ENCODE data around the gene LGALS4.
"Not testable (repeated sequence)": the region's sequence is repeated elsewhere in the genome, so short reads cannot be mapped to it uniquely, and the experiment has no call there.

The LGALS4 gene

DNA sequence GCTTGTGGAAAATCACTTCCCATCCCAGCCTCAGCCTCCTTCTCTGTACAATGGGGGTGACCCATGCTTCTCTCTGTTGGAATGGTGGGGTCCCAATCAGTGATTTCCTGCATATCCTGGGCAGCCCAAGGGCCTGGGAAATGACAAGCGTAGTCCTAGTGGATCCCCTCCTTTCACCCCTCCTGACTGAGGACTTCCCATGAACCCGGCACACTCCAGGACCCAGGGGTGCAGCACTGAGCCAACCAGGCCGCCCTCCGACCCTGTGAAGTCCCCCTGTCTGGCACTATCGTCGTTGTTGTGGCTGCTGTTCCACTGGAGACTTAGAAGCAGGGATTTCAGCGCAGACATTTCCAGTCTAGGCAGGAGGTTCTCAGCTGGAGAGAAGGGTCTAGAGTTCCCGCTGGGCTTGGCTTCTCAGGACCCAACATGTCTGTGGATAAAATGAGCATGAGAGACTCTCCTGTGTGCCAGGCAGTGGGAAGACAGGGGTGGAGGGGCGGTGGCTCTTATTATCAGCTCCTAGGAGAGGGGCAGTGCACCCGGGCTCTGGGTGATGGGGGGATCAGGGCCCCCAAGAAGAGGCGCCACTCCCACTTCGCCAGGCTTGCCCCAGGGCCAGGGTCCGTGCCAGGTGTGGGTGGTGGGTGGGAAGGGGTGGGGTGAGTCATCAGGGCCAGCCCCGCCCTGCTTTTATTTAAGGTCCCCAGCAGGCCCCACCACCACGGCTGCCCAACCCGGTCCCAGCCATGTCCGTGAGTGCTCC is 24.1 kb downstream of the LGALS4 start, which contains the start of gene LGALS7B:
Gene LGALS7B, plus strand, starts transcription at position 723 of the 766 bp plus-strand sequence. Its CDS starts 27 bp downstream, at position 750.
- Histone ChIP-seq H3K36me3 (ENCODE audit: control insufficient read depth in 5 of 5, insufficient read depth in 5 of 5, low read length in 5 of 5) (no peaks in the 10 kb centered on the region), H3K27me3 (ENCODE audit: control insufficient read depth in 5 of 5, insufficient read depth in 4 of 5, low read length in 5 of 5) (no peaks in the 10 kb centered on the region), H3K9ac (ENCODE audit: low read length in 5 of 5) (no peak within 1 kb of the TSS), H3K4me1 (ENCODE audit: control insufficient read depth in 5 of 5, insufficient read depth in 5 of 5, low read length in 5 of 5) (peaks cover 0 to 8% (median 6%) of the 10 kb centered on the region in 5 donors), H3K27ac (ENCODE audit: low read depth, low read length) (no peak within 1 kb of the TSS), H3K9me3 (ENCODE audit: control insufficient read depth in 5 of 5, low read length in 5 of 5) (no peaks in the 10 kb centered on the region), H3K4me3 (ENCODE audit: low read depth in 1 of 5, low read length in 5 of 5) (no peak within 1 kb of the TSS)

- no peak overlapping the region for H3K27ac ChIP-seq (ENCODE audit: low read depth, low read length)
- no peaks in the 10 kb centered on the region for H3K4me1 ChIP-seq (ENCODE audit: control insufficient read depth in 5 of 5, insufficient read depth in 5 of 5, low read length in 5 of 5)
- H3K4me3 ChIP-seq (ENCODE audit: low read depth in 1 of 5, low read length in 5 of 5), result no peak overlapping the region
- H3K27me3 ChIP-seq (ENCODE audit: control insufficient read depth in 5 of 5, insufficient read depth in 4 of 5, low read length in 5 of 5), result peaks cover 0 to 1% (median 0%) of the 10 kb centered on the region in 5 donors
- H3K9ac ChIP-seq (ENCODE audit: low read length in 5 of 5), result no peak overlapping the region
- no peaks in the 10 kb centered on the region for H3K9me3 ChIP-seq (ENCODE audit: control insufficient read depth in 5 of 5, low read length in 5 of 5)
- no peaks in the 10 kb centered on the region for H3K36me3 ChIP-seq (ENCODE audit: control insufficient read depth in 5 of 5, insufficient read depth in 5 of 5, low read length in 5 of 5)
These were observed 26.0 kb downstream of the LGALS4 start for GRCh38 chr19:38786572-38787265.

DNA sequence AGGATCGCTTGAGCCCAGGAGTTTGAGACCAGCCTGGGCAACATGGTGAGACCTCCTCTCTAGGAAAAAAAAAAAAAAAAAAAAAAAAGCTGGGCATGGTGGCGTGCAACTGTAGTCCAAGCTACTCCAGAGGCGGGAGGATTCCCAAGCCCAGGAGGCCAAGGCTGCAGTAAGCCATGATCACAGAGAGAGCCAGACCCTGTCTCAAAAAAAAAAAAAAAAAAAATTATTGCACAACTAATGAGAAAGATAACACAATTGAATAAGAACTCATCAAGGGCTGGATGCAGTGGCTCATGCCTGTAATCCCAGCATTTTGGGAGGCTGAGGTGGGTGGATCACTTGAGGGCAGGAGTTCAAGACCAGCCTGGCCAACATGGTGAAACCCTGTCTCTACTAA is 26.7 kb downstream of the LGALS4 start:
- H3K4me1 ChIP-seq (ENCODE audit: control insufficient read depth in 5 of 5, insufficient read depth in 5 of 5, low read length in 5 of 5); H3K4me3 ChIP-seq (ENCODE audit: low read depth in 1 of 5, low read length in 5 of 5); H3K9me3 ChIP-seq (ENCODE audit: control insufficient read depth in 5 of 5, low read length in 5 of 5); H3K27me3 ChIP-seq (ENCODE audit: control insufficient read depth in 5 of 5, insufficient read depth in 4 of 5, low read length in 5 of 5); H3K27ac ChIP-seq (ENCODE audit: low read depth, low read length); H3K36me3 ChIP-seq (ENCODE audit: control insufficient read depth in 5 of 5, insufficient read depth in 5 of 5, low read length in 5 of 5); H3K9ac ChIP-seq (ENCODE audit: low read length in 5 of 5): not testable (repeated sequence)

DNA sequence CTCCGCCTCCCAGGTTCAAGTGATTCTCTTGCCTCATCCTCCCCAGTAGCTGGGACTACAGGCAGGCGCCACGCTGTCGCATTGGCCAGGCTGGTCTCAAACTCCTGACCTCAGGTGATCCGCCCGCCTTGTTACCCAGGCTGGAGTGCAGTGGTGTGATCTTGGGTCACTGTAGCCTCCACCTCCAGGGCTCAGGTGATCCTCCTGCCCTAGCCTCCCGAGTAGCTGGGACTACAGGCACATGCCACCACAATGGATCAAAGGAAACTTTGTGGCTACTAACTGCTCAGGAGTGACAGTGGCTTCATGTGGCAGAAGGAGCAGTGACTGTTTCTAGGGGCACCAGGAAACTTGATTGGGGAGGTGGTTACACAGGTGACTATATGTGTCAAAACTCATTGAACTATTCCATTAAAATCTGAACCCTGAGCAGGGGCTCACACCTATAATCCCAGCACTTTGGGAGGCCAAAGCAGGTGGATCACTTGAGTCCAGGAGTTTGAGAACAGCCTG is 27.5 kb downstream of the LGALS4 start:
- Histone ChIP-seq H3K36me3 (ENCODE audit: control insufficient read depth in 5 of 5, insufficient read depth in 5 of 5, low read length in 5 of 5) (no peaks in the 10 kb centered on the region), H3K9me3 (ENCODE audit: control insufficient read depth in 5 of 5, low read length in 5 of 5) (no peaks in the 10 kb centered on the region), H3K4me1 (ENCODE audit: control insufficient read depth in 5 of 5, insufficient read depth in 5 of 5, low read length in 5 of 5) (no peaks in the 10 kb centered on the region), H3K27ac (ENCODE audit: low read depth, low read length) (no peak overlapping the region), H3K4me3 (ENCODE audit: low read depth in 1 of 5, low read length in 5 of 5) (no peak overlapping the region), H3K27me3 (ENCODE audit: control insufficient read depth in 5 of 5, insufficient read depth in 4 of 5, low read length in 5 of 5) (peaks cover 0 to 3% (median 0%) of the 10 kb centered on the region in 5 donors), H3K9ac (ENCODE audit: low read length in 5 of 5) (no peak overlapping the region)

- H3K4me1 ChIP-seq (ENCODE audit: control insufficient read depth in 5 of 5, insufficient read depth in 5 of 5, low read length in 5 of 5), result no peaks in the 10 kb centered on the region
- no peaks in the 10 kb centered on the region for H3K36me3 ChIP-seq (ENCODE audit: control insufficient read depth in 5 of 5, insufficient read depth in 5 of 5, low read length in 5 of 5)
- peaks cover 0 to 3% (median 0%) of the 10 kb centered on the region in 5 donors for H3K27me3 ChIP-seq (ENCODE audit: control insufficient read depth in 5 of 5, insufficient read depth in 4 of 5, low read length in 5 of 5)
- H3K4me3 ChIP-seq (ENCODE audit: low read depth in 1 of 5, low read length in 5 of 5), result no peak overlapping the region
- H3K27ac ChIP-seq (ENCODE audit: low read depth, low read length), result no peak overlapping the region
- H3K9ac ChIP-seq (ENCODE audit: low read length in 5 of 5), result no peak overlapping the region
- H3K9me3 ChIP-seq (ENCODE audit: control insufficient read depth in 5 of 5, low read length in 5 of 5), result no peaks in the 10 kb centered on the region
These were observed 28.5 kb downstream of the LGALS4 start for GRCh38 chr19:38784224-38784623.

DNA sequence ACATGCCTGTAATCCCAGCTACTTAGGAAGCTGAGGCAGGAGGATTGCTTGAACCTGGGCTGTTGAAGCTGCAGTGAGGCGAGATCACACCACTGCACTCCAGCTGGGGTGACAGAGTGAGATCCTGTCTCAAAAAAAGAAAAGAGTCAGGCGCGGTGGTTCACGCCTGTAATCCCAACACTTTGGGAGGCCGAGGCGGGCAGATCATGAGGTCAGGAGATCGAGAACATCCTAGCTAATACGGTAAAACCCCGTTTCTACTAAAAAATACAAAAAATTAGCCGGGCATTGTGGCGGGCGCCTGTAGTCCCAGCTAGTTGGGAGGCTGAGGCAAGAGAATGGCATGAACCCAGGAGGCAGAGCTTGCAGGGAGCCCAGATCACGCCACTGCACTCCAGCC is 30.5 kb downstream of the LGALS4 start:
- H3K9me3 ChIP-seq (ENCODE audit: control insufficient read depth in 5 of 5, low read length in 5 of 5); H3K4me1 ChIP-seq (ENCODE audit: control insufficient read depth in 5 of 5, insufficient read depth in 5 of 5, low read length in 5 of 5); H3K27me3 ChIP-seq (ENCODE audit: control insufficient read depth in 5 of 5, insufficient read depth in 4 of 5, low read length in 5 of 5); H3K27ac ChIP-seq (ENCODE audit: low read depth, low read length); H3K36me3 ChIP-seq (ENCODE audit: control insufficient read depth in 5 of 5, insufficient read depth in 5 of 5, low read length in 5 of 5); H3K9ac ChIP-seq (ENCODE audit: low read length in 5 of 5); H3K4me3 ChIP-seq (ENCODE audit: low read depth in 1 of 5, low read length in 5 of 5): not testable (repeated sequence)

DNA sequence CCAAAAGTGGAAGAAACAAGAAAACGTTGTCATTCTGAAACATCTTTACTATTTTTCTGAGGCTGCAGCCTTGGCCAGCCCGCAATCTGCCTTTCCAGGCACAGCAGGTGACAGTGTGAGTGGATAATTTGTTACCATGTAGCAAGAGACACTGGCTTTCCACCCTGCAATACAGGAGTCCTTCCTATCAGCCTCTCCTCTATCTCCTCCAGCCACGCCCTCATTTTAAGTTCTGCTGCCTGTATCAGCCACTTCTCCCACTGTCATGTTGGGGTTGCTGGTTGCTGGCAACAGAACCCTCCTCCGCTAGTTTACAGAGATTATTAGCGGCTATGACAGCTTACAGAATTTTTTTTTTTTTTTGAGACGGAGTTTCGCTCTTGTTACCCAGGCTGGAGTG is 31.7 kb downstream of the LGALS4 start:
- no peaks in the 10 kb centered on the region for H3K36me3 ChIP-seq (ENCODE audit: control insufficient read depth in 5 of 5, insufficient read depth in 5 of 5, low read length in 5 of 5)
- no peak overlapping the region for H3K27ac ChIP-seq (ENCODE audit: low read depth, low read length)
- H3K4me3 ChIP-seq (ENCODE audit: low read depth in 1 of 5, low read length in 5 of 5), result no peak overlapping the region
- peaks cover 0 to 3% (median 0%) of the 10 kb centered on the region in 5 donors for H3K27me3 ChIP-seq (ENCODE audit: control insufficient read depth in 5 of 5, insufficient read depth in 4 of 5, low read length in 5 of 5)
- no peak overlapping the region for H3K9ac ChIP-seq (ENCODE audit: low read length in 5 of 5)
- no peaks in the 10 kb centered on the region for H3K4me1 ChIP-seq (ENCODE audit: control insufficient read depth in 5 of 5, insufficient read depth in 5 of 5, low read length in 5 of 5)
- no peaks in the 10 kb centered on the region for H3K9me3 ChIP-seq (ENCODE audit: control insufficient read depth in 5 of 5, low read length in 5 of 5)

GRCh38 chr19:38780443-38780842 is 32.3 kb downstream of the LGALS4 start:
- Histone ChIP-seq H3K4me3 (ENCODE audit: low read depth in 1 of 5, low read length in 5 of 5) (no peak overlapping the region), H3K27ac (ENCODE audit: low read depth, low read length) (no peak overlapping the region), H3K9ac (ENCODE audit: low read length in 5 of 5) (no peak overlapping the region), H3K4me1 (ENCODE audit: control insufficient read depth in 5 of 5, insufficient read depth in 5 of 5, low read length in 5 of 5) (no peaks in the 10 kb centered on the region), H3K27me3 (ENCODE audit: control insufficient read depth in 5 of 5, insufficient read depth in 4 of 5, low read length in 5 of 5) (peaks cover 0 to 3% (median 0%) of the 10 kb centered on the region in 5 donors), H3K9me3 (ENCODE audit: control insufficient read depth in 5 of 5, low read length in 5 of 5) (no peaks in the 10 kb centered on the region), H3K36me3 (ENCODE audit: control insufficient read depth in 5 of 5, insufficient read depth in 5 of 5, low read length in 5 of 5) (no peaks in the 10 kb centered on the region)

- Histone ChIP-seq H3K4me1 (ENCODE audit: control insufficient read depth in 5 of 5, insufficient read depth in 5 of 5, low read length in 5 of 5) (no peaks in the 10 kb centered on the region), H3K36me3 (ENCODE audit: control insufficient read depth in 5 of 5, insufficient read depth in 5 of 5, low read length in 5 of 5) (no peaks in the 10 kb centered on the region), H3K4me3 (ENCODE audit: low read depth in 1 of 5, low read length in 5 of 5) (no peak overlapping the region), H3K27ac (ENCODE audit: low read depth, low read length) (no peak overlapping the region), H3K9ac (ENCODE audit: low read length in 5 of 5) (no peak overlapping the region), H3K27me3 (ENCODE audit: control insufficient read depth in 5 of 5, insufficient read depth in 4 of 5, low read length in 5 of 5) (peaks cover 0 to 3% (median 0%) of the 10 kb centered on the region in 5 donors), H3K9me3 (ENCODE audit: control insufficient read depth in 5 of 5, low read length in 5 of 5) (no peaks in the 10 kb centered on the region)
These were observed 34.0 kb downstream of the LGALS4 start for GRCh38 chr19:38778733-38779132.
